Neuronal stem cell (in vitro differentiated cells): ENCODE measurements around the gene WDR76.

ENCODE experiments used
- DNase-seq: peaks from one replicate; pipeline ENCODE4 v3.0.0-alpha.2; 2013; ENCODE audit warnings: low spot score
- H2AFZ ChIP-seq: one replicate; pipeline ENCODE4 v1.6.1; 2013; ENCODE audit warnings: mild to moderate bottlenecking, low read length, inconsistent platforms
- H2AK5ac ChIP-seq: 2 replicates; pipeline ENCODE4 v1.6.1; 2013; ENCODE audit warnings: low read depth, mild to moderate bottlenecking, inconsistent platforms, low read length, moderate library complexity, mixed read lengths
- H2BK120ac ChIP-seq: 2 replicates; pipeline ENCODE4 v1.6.1; 2013; ENCODE audit warnings: low read depth, mild to moderate bottlenecking, inconsistent platforms, low read length, moderate library complexity, mixed read lengths
- H2BK12ac ChIP-seq: one replicate; pipeline ENCODE4 v1.6.1; 2013; ENCODE audit warnings: low read length, inconsistent platforms
- H2BK15ac ChIP-seq: 2 replicates; pipeline ENCODE4 v1.6.1; 2013; ENCODE audit warnings: mild to moderate bottlenecking, low read length, inconsistent platforms, mixed read lengths
- H2BK5ac ChIP-seq: one replicate; pipeline ENCODE4 v1.6.1; 2013; ENCODE audit warnings: inconsistent platforms, mild to moderate bottlenecking, low read length, moderate library complexity
- H3K14ac ChIP-seq: one replicate; pipeline ENCODE4 v1.6.1; 2013; ENCODE audit warnings: low read length, inconsistent platforms
- H3K18ac ChIP-seq: 2 replicates; pipeline ENCODE4 v1.6.1; 2013; ENCODE audit warnings: low read length, inconsistent platforms
- H3K23ac ChIP-seq: 2 replicates; pipeline ENCODE4 v1.6.1; 2013; ENCODE audit warnings: low read depth, mild to moderate bottlenecking, mixed read lengths, low read length, inconsistent platforms; ENCODE audit not compliant: poor library complexity
- H3K27ac ChIP-seq: replicated peaks from 3 replicates; pipeline ENCODE4 v1.5.1; 2013; ENCODE audit warnings: low read length, inconsistent platforms
- H3K27me3 ChIP-seq, 3 experiments: 2 replicates each; pipeline ENCODE4 v1.6.1; 2013; ENCODE audit warnings: low read length in 3 of 3, mild to moderate bottlenecking in 2 of 3, inconsistent platforms in 1 of 3, low read depth in 1 of 3, mixed read lengths in 1 of 3, moderate library complexity in 1 of 3; ENCODE audit not compliant: control insufficient read depth in 3 of 3, insufficient read depth in 3 of 3
- H3K36me3 ChIP-seq, 2 donors: replicated peaks in 1 of 2; 2 replicates each; pipeline ENCODE4 v1.6.1; 2013; ENCODE audit warnings: low read length in 2 of 2; ENCODE audit not compliant: control insufficient read depth in 2 of 2, insufficient read depth in 2 of 2
- H3K4ac ChIP-seq: 2 replicates; pipeline ENCODE4 v1.6.1; 2013; ENCODE audit warnings: inconsistent platforms, mild to moderate bottlenecking, low read length, moderate library complexity
- H3K4me1 ChIP-seq, 2 donors: 1 replicate in 1 of 2; 2 replicates in 1 of 2; pipeline ENCODE4 v1.6.1; 2013; ENCODE audit warnings: low read length in 2 of 2, low read depth in 1 of 2; ENCODE audit not compliant: control insufficient read depth in 2 of 2, insufficient read depth in 1 of 2
- H3K4me2 ChIP-seq: one replicate; pipeline ENCODE4 v1.6.1; 2013; ENCODE audit warnings: mild to moderate bottlenecking, low read length, inconsistent platforms; ENCODE audit not compliant: insufficient read depth, poor library complexity, severe bottlenecking
- H3K4me3 ChIP-seq, 2 donors: 2 replicates each; pipeline ENCODE4 v1.5.1; 2013; ENCODE audit warnings: low read length in 2 of 2, mild to moderate bottlenecking in 2 of 2, inconsistent platforms in 1 of 2, moderate library complexity in 1 of 2
- H3K79me1 ChIP-seq: one replicate; pipeline ENCODE4 v1.6.1; 2013; ENCODE audit warnings: low read depth, mild to moderate bottlenecking, inconsistent platforms, low read length, moderate library complexity
- H3K9ac ChIP-seq: one replicate; pipeline ENCODE4 v1.6.1; 2013; ENCODE audit warnings: mild to moderate bottlenecking, low read depth, low read length, inconsistent platforms; ENCODE audit not compliant: poor library complexity
- H3K9me3 ChIP-seq, 2 donors: replicated peaks in 1 of 2; 2 replicates each; pipeline versions ENCODE3 to v1.6.1; 2013; ENCODE audit warnings: low read length in 2 of 2, mild to moderate bottlenecking in 2 of 2, inconsistent platforms in 1 of 2, low read depth in 1 of 2, mixed read lengths in 1 of 2, moderate library complexity in 1 of 2; ENCODE audit not compliant: control insufficient read depth in 2 of 2, insufficient read depth in 1 of 2
- H4K8ac ChIP-seq: one replicate; pipeline ENCODE4 v1.6.1; 2013; ENCODE audit warnings: low read depth, mild to moderate bottlenecking, inconsistent platforms, low read length, moderate library complexity
- H4K91ac ChIP-seq: one replicate; pipeline ENCODE4 v1.6.1; 2013; ENCODE audit warnings: low read length, low read depth, mild to moderate bottlenecking, inconsistent platforms; ENCODE audit not compliant: poor library complexity
- WGBS, 2 donors: extraction: QIAGEN DNeasy Blood & Tissue Kit; methylation state at CpG; one replicate each; pipeline ENCODE4 v1.1.7; 2013; ENCODE audit warnings: missing lambda C conversion rate in 2 of 2, mixed read lengths in 1 of 2; ENCODE audit not compliant: insufficient read length in 2 of 2, insufficient replicate concordance in 1 of 2; ENCODE audit errors: extremely low coverage in 2 of 2; 5-methylcytosine and 5-hydroxymethylcytosine counted together

The WDR76 gene

GRCh38 chr15:43896543-43896942 lies 69.7 kb downstream of the WDR76 start:
- WGBS, 2 donors: no CpG with 5 or more reads among the region's 1 CpG
- Histone ChIP-seq H2AK5ac (no peak overlapping the region), H3K27ac (no peak overlapping the region), H3K36me3 (no peaks in the 10 kb centered on the region), H3K27me3 (no peaks in the 10 kb centered on the region), H4K91ac (no peak overlapping the region), H2BK15ac (no peak overlapping the region), H3K9me3 (no peaks in the 10 kb centered on the region), H3K9ac (no peak overlapping the region), H2BK5ac (no peak overlapping the region), H3K4ac (no peak overlapping the region), H3K4me1 (peaks cover 0 to 2% of the 10 kb centered on the region in 2 donors), H3K18ac (no peak overlapping the region), H2BK120ac (no peak overlapping the region), H3K23ac (no peak overlapping the region), H2AFZ (no peak overlapping the region), H3K14ac (no peak overlapping the region), H3K4me2 (no peak overlapping the region), H4K8ac (no peak overlapping the region), H3K4me3 (no peak overlapping the region), H3K79me1 (no peaks in the 10 kb centered on the region), H2BK12ac (no peak overlapping the region)
- DNase-seq: no peak

DNA sequence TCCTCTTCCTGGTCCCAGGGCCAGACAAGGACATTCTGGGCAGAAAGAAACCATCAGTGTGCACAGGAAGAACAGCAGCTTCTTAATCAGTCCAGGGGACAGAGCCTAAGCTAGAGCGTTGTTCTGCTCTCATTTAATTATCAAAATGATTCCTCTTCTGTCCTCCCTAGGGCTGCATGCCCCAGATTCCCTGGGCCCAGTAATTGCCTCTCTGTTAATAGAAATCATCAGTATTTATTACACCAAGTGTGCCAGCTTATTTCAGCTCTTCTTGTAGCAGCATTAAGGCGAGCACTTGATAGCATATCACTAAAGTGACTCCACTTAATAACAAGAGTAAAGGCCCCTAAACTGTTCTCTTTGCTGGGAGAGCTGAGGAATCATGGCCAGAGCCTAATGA lies 72.1 kb downstream of the WDR76 start:
- H3K9ac ChIP-seq: no peak overlapping the region
- no peak overlapping the region for H2AFZ ChIP-seq
- no peak overlapping the region for H3K4ac ChIP-seq
- no peak overlapping the region for H2BK12ac ChIP-seq
- H3K18ac ChIP-seq: no peak overlapping the region
- no peak overlapping the region for H3K27ac ChIP-seq
- no peak overlapping the region for H2AK5ac ChIP-seq
- H2BK15ac ChIP-seq: no peak overlapping the region
- H2BK120ac ChIP-seq: no peak overlapping the region
- H3K4me2 ChIP-seq: no peak overlapping the region
- H2BK5ac ChIP-seq: no peak overlapping the region
- no peaks in the 10 kb centered on the region for H3K27me3 ChIP-seq
- H4K91ac ChIP-seq: no peak overlapping the region
- peaks cover under 1 to 3% of the 10 kb centered on the region in 2 donors for H3K4me1 ChIP-seq
- WGBS, 2 donors: no CpG with 5 or more reads among the region's 2 CpGs
- no peak overlapping the region for H4K8ac ChIP-seq
- H3K79me1 ChIP-seq: no peaks in the 10 kb centered on the region
- H3K9me3 ChIP-seq: no peaks in the 10 kb centered on the region
- no peak overlapping the region for H3K4me3 ChIP-seq
- H3K23ac ChIP-seq: no peak overlapping the region
- H3K36me3 ChIP-seq: no peaks in the 10 kb centered on the region
- no peak for DNase-seq
- H3K14ac ChIP-seq: no peak overlapping the region

DNA sequence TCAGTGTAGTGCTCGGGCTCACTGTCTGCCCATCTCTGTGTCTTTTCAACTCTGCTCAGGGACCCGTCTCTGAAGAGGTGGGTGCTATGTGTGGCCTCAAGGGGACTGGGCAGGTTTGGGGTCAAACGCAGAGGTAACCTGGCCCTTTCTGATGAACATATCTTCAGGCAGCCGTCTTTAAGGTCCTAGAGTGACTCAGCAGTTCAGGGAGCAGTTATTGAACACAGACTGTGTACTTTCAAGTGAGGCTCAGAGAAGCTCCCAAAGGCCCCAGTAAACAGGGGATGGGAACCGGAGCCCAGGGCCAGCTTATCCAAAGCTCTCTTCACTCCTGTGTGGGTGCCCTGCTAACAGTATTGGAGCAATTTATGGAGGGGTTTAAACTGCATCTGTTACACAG lies 73.1 kb downstream of the WDR76 start:
- Histone ChIP-seq H3K4me2 (no peak overlapping the region), H3K27ac (no peak overlapping the region), H3K4ac (no peak overlapping the region), H3K9ac (no peak overlapping the region), H2AFZ (no peak overlapping the region), H3K18ac (no peak overlapping the region), H4K8ac (no peak overlapping the region), H4K91ac (no peak overlapping the region), H3K27me3 (no peaks in the 10 kb centered on the region), H3K36me3 (no peaks in the 10 kb centered on the region), H3K9me3 (no peaks in the 10 kb centered on the region), H2BK12ac (no peak overlapping the region), H2AK5ac (no peak overlapping the region), H2BK15ac (no peak overlapping the region), H3K14ac (no peak overlapping the region), H2BK120ac (no peak overlapping the region), H3K4me1 (peaks cover 2 to 3% of the 10 kb centered on the region in 2 donors), H3K23ac (no peak overlapping the region), H2BK5ac (no peak overlapping the region), H3K4me3 (no peak overlapping the region), H3K79me1 (no peaks in the 10 kb centered on the region)
- DNase-seq: no peak
- no CpG with 5 or more reads among the region's 5 CpGs for WGBS, 2 donors

- no peak overlapping the region for H3K4me2 ChIP-seq
- H4K8ac ChIP-seq: no peak overlapping the region
- H3K27ac ChIP-seq: no peak overlapping the region
- no peak overlapping the region for H4K91ac ChIP-seq
- no peak overlapping the region for H3K4ac ChIP-seq
- no peak overlapping the region for H2AK5ac ChIP-seq
- no peaks in the 10 kb centered on the region for H3K27me3 ChIP-seq
- no peaks in the 10 kb centered on the region for H3K36me3 ChIP-seq
- H3K18ac ChIP-seq: no peak overlapping the region
- H3K9me3 ChIP-seq: no peaks in the 10 kb centered on the region
- no peak overlapping the region for H3K23ac ChIP-seq
- WGBS, 2 donors: no CpG with 5 or more reads among the region's 1 CpG
- H2BK120ac ChIP-seq: no peak overlapping the region
- no peak overlapping the region for H2BK12ac ChIP-seq
- H3K9ac ChIP-seq: no peak overlapping the region
- H2AFZ ChIP-seq: no peak overlapping the region
- no peak overlapping the region for H2BK15ac ChIP-seq
- no peaks in the 10 kb centered on the region for H3K79me1 ChIP-seq
- H3K4me1 ChIP-seq: peaks cover 2 to 3% of the 10 kb centered on the region in 2 donors
- no peak overlapping the region for H3K14ac ChIP-seq
- H2BK5ac ChIP-seq: no peak overlapping the region
- H3K4me3 ChIP-seq: no peak overlapping the region
- DNase-seq: no peak
These were observed 74.2 kb downstream of the WDR76 start for GRCh38 chr15:43900996-43901395.
